NCI-H2227 (cell line): ENCODE results near the gene MAGI2.
"Not testable (repeated sequence)": the region's sequence is repeated elsewhere in the genome, so short reads cannot be mapped to it uniquely, and the experiment has no call there.

Experiments used
- DNase-seq: peaks from one replicate; lab custom pipeline; 2025; ENCODE audit not compliant: unreplicated experiment; lab: John Stamatoyannopoulos, UW

Gene MAGI2

GRCh38 chr7:78587443-78588044, 865.9 kb downstream of the MAGI2 start:
- peak; percentile 74 for DNase-seq

DNA sequence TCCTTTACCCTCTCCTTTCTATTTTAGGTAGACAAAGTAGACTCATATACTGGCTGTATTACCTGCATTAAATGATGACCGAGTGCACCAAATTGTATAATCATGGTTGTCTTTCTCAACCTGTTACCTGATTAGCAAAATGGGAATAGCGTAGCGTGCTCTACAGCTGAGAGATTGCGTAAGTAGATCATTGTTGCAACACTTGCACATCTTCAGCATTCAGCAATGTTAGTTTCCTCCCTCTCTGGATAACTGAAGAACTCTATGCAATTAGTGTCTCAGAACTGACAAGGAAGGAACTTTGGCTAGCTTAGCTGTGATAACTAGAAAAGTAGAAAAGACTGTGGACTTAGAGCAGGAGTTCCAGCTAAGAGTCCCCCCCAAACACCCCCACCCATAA, 867.5 kb downstream of the MAGI2 start:
- DNase-seq: no peak

- DNase-seq: no peak
These were observed 874.8 kb downstream of the MAGI2 start for GRCh38 chr7:78578686-78579085.

- DNase-seq: not testable (repeated sequence)
These were observed 876.1 kb downstream of the MAGI2 start for GRCh38 chr7:78577174-78577952.

GRCh38 chr7:78576236-78576635, 877.2 kb downstream of the MAGI2 start:
- no peak for DNase-seq

DNA sequence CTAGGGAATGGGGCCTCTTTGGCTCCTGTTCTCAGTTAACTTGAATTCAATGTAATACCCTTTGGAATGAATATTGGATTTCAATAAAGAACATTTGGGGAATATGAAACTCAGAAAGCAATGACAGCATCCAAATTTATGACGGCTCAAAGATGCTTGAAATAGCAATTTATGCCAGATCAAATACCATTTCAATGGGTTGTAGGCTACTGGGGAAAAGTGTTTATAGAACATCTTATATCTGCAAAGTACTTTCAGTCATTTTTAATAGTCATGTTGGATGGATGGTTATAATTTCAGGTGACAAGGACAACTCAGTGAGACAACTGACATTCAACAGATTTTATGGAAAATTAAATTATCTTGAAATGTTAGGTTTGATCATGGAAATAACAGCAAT, 882.2 kb downstream of the MAGI2 start:
- no peak for DNase-seq

- no peak for DNase-seq
These were observed 884.8 kb downstream of the MAGI2 start for GRCh38 chr7:78568690-78569089.

DNA sequence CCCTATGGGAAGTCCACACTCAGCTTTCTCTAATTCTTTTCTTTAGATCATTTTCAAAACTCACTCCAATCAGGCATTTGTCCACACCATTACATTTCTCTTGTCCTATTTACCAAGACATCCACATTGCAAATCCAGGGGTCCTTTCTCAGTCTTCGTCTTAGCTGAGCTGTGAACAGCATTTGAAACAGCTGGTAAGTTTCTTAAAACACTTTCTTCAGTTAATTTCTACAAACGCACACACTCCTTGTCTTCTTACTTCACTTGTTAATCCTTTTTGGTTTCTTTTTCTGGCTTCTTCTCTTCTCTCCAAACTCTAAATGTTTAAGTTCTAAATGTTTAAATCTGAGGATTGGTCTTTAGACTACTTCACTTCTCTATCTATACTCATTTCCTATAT, 885.6 kb downstream of the MAGI2 start:
- DNase-seq: no peak

DNA sequence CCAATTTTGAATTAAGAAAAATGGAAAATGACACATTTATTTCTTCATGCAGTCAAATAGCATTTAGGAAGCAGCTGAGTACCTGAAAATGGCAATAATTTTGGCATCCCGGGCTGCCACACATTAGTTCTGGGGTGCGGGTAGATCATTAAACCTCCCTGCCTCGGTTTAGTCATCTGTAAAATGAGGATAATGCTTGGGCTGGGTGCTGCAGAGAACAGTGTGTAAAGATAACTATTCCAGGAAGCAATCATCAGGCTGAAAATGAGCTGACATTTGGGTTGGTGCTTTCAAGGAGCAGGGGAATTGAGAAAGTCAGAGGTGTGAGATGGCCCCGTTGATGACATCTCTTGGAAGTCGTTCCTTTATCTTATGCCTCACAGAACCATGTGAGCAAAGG, 887.7 kb downstream of the MAGI2 start:
- no peak for DNase-seq

DNA sequence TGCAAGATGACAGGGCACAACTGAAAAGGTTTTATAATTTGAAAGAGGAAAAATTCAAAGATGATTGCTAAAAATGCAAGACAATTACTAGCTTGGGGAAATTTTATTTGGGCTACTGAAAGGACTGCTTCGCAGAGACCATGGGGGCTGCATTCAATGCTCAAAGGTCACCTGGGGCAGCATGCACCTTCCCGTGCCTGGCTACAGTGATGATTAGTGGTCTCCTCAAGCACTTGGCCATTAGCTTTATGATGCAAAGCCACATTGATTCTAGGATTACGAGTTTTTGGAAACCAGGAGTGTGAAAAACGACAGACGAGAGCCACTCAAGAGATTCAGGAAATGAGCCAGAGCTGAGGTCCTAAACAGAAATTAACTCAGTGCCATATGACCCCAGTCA, 890.3 kb downstream of the MAGI2 start:
- DNase-seq: peak; percentile 92

GRCh38 chr7:78562191-78562590, 891.3 kb downstream of the MAGI2 start:
- DNase-seq: peak; percentile 56

- peak; percentile 84 for DNase-seq
These were observed 894.9 kb downstream of the MAGI2 start for GRCh38 chr7:78558566-78558965.

- peak; percentile 9 for DNase-seq
These were observed 909.5 kb downstream of the MAGI2 start for GRCh38 chr7:78543976-78544375.

DNA sequence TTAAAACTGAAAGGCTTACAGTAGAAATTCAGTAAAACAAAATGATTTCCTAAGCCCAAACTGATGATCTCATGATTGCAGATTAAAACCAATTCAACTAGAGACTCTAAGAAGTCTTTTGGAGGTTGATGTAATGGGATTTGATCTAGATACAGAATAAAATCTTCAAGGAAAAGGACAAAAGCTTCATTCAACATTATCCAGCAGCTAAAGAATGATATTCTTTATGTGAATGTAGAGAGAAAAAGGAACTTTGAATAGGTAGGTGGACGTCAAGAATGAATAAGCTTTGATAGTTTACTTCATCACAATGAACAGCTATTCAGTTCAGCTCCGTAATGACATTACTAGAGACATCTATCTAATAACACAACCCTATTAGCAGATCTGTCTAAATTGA, 910.5 kb downstream of the MAGI2 start:
- DNase-seq: no peak

DNA sequence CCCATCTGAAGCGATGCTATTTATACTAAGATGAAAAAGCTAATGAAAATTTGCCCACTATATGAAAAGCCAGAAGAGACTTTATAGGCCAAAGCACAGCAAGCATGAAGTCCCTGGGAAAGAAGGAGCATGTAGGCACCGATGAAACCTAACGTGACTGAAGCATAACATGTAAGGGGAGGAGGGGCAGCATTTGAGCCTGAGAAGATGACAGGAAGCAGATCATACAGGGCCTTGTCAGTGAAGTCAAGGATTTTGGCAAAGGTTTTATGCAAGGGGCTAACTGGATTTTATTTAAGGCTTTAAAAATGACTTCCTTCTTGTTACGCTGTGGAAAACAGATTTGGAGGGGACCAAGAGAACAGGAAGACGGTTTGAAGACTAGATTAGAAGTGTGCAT, 910.9 kb downstream of the MAGI2 start:
- DNase-seq: no peak

- no peak for DNase-seq
These were observed 913.6 kb downstream of the MAGI2 start for GRCh38 chr7:78539825-78540224.

DNA sequence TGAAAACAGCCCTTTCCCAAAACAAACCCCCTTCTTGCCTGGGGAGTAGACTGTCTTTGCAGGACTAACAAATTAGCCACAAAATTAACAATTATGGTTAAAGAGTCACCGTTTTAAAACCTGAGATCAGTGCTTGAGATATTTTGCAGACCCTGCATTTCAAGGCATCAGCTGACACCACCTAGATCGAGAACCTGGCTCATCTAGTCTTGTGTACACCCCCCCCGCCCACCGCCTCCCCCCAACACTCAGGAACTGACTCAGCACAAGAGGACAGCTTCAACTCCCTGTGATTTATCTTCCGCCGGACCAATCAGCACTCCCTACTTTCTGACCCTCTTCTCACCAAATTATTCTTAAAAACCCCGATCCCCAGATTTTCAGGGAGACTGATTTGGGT, 917.8 kb downstream of the MAGI2 start:
- peak; percentile 30 for DNase-seq

- DNase-seq: no peak
These were observed 923.1 kb downstream of the MAGI2 start for GRCh38 chr7:78530351-78530750.

DNA sequence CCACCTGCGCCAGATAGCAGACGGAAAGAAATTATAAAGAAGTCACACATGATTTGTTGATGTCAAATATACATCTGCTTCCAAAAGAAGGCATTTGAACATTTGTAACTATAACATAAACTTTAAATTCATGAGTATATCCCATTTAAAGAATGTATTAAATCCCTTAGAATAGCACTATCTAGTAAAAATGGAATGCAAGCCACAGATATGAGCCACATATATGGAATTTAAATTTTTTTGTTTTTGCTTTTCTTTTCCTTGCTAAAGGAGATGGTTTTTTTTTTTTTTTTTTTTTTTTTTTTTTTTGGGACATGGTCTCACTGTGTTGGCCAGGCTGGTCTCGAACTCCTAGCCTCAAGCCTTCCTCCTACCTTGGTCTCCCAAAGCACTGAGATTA, 924.1 kb downstream of the MAGI2 start:
- DNase-seq: no peak

GRCh38 chr7:78528964-78529363, 924.5 kb downstream of the MAGI2 start:
- no peak for DNase-seq

DNA sequence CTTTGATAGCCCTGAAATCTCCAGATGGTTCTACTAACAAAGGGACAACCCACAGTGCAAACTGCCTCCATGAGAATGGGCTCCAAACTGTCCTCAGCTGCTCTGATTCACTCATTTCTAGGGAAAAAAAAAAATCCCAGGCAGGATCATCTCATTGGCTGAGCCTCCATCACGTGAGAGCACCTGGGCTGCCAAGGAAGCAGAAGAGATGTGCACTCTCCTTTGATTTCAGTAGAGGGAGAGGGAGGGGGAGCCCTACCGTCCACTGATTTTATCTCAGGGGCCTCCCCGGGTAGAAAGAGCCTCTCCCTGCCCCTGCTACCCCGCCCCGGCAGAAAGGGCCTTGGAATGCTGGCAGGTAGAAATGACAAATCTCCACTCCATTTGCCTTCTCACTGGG, 929.5 kb downstream of the MAGI2 start:
- no peak for DNase-seq

GRCh38 chr7:78521961-78522360, 931.5 kb downstream of the MAGI2 start:
- DNase-seq: no peak

DNA sequence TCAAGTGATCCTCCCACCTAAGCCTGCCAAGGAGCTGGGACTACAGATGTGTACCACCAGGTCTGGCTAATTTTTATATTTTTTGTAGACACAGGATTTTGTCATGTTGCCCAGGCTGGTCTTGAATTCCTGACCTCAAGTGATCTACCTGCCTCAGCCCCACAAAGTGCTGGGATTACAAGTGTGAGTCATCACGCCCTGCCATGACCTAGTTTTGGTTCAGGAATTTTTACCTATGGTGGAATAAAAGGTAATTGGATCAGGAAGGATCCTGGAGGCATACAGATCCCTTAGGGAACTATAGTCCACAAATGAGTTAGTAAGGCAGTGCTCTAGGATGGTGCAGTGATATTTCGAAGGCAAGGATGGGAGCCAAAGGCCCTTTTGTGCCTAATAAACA, 937.0 kb downstream of the MAGI2 start:
- DNase-seq: no peak
